Activated naive CD8-positive, alpha-beta T cell treated with anti-CD3 and anti-CD28 coated beads for 36 hours (primary cell): ENCODE data around the gene EPN2. TPM values are rescaled to one million over a fixed set of nuclear protein-coding genes. Genes with fewer than 3 reads are reported as not detected.

ENCODE experiments used
- DNase-seq: peaks from one replicate; pipeline ENCODE4 v3.0.0; 2021
- H3K27ac Mint-ChIP-seq: one replicate; pipeline ENCODE4 v1.8.0; 2022; ENCODE audit warnings: mild to moderate bottlenecking, moderate library complexity, mixed read lengths
- H3K27me3 Mint-ChIP-seq: one replicate; pipeline ENCODE4 v1.8.0; 2022; ENCODE audit warnings: mild to moderate bottlenecking, mixed read lengths
- H3K36me3 Mint-ChIP-seq: one replicate; pipeline ENCODE4 v1.8.0; 2021; ENCODE audit warnings: mild to moderate bottlenecking, mixed read lengths
- H3K4me1 Mint-ChIP-seq: one replicate; pipeline ENCODE4 v1.8.0; 2021; ENCODE audit warnings: mixed read lengths
- H3K4me3 Mint-ChIP-seq: one replicate; pipeline ENCODE4 v1.8.0; 2022; ENCODE audit warnings: mild to moderate bottlenecking, moderate library complexity, mixed read lengths
- H3K9me3 Mint-ChIP-seq: one replicate; pipeline ENCODE4 v1.8.0; 2022; ENCODE audit warnings: mixed read lengths
- total RNA-seq, 2 experiments: library from RNA; stranded (reverse); gene quantifications; one replicate each; pipeline ENCODE4 v1.2.3, GENCODE V29; 2021

Gene EPN2
- total RNA-seq, 2 experiments from 2014 or later, result 2.7 to 4.6 TPM

DNA sequence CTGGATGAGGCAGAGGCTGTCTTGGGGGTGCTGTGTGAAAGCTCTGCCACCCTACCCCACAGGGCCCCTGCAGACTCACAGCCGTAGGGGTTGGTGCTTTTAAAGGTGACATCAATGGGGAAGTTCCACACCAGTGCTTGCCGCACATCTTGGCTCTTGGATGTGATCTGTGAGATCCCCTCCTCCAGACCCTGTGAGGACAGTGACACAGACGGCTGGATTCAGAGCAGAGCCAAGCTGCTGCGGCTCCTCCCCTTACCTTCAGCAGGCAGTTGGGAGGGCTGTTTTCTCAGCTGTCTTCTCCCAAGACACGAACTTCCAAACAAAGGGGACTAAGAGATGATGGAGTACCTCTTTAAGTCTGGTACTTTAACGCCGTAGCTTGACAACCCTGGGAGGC lies 120.6 kb downstream of the EPN2 start:
- no peak for DNase-seq
- Mint-ChIP-seq H3K4me1 (peaks cover 6% of the 10 kb centered on the region), H3K27me3 (no peaks in the 10 kb centered on the region), H3K9me3 (no peaks in the 10 kb centered on the region), H3K4me3 (no peak overlapping the region), H3K27ac (no peak overlapping the region), H3K36me3 (no peaks in the 10 kb centered on the region)

DNA sequence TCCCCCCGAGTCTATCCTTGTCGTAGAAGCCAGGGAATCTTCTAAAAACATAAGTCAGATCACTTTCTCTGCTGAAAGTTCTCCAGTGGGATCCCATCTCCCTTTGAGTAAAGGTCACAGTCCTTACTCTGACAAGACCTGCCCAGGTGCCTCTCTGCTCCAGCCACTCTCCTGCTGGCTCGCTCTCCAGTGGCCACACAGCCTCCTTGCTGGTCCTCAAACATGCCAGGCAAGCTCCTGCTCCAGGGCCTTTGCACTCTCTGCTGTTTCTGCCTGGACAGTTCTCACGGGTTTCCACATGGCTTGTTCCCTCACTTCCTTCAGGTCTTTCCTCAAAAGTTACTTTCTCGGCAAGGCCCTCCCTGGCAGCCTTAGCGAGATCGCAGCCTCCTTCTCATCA lies 122.0 kb downstream of the EPN2 start:
- H3K4me1 Mint-ChIP-seq, result peaks cover 6% of the 10 kb centered on the region
- no peaks in the 10 kb centered on the region for H3K9me3 Mint-ChIP-seq
- no peak for DNase-seq
- no peak overlapping the region for H3K4me3 Mint-ChIP-seq
- H3K27me3 Mint-ChIP-seq, result peaks cover 4% of the 10 kb centered on the region
- no peaks in the 10 kb centered on the region for H3K36me3 Mint-ChIP-seq
- H3K27ac Mint-ChIP-seq, result no peak overlapping the region

DNA sequence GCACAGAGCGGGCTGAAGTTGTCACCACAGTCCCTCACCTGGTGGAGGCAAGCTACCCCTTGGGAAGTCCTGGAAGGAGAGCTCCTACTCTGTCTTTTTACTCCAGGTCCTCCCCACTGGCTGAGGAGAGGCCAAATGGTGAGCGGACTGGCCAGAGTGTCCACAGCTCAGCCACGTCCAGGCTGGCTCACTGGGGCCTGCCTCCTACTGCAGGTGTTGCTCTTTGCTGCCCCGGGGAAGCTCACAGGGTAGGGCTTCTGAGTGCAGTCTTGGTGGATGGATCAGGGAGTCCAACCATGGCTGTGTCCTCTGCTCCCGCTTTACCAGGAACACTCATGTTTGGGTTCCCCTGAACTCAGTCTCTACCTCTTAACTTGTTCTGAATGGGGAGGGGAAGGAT lies 122.7 kb downstream of the EPN2 start:
- H3K36me3 Mint-ChIP-seq, result no peaks in the 10 kb centered on the region
- peaks cover 6% of the 10 kb centered on the region for H3K4me1 Mint-ChIP-seq
- H3K27ac Mint-ChIP-seq, result no peak overlapping the region
- H3K4me3 Mint-ChIP-seq, result no peak overlapping the region
- H3K27me3 Mint-ChIP-seq, result peaks cover 4% of the 10 kb centered on the region
- no peaks in the 10 kb centered on the region for H3K9me3 Mint-ChIP-seq
- no peak for DNase-seq

DNA sequence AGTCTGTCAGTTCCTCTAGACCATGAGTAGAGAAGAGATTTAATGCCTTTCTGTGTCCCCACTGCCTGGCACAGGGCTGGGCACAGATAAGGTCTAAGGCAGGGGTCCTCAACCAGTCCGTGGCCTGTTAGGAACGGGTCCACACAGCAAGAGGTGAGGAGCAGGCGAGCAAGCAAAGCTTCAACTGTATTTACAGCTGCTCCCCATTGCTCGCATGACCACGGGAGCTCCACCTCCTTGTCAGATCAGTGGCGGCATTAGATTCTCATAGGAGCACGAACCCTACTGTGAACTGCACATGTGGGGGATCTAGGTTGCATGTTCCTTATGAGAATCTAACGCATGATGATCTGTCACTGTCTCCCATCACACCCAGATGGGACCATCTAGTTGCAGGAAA lies 123.6 kb downstream of the EPN2 start:
- Mint-ChIP-seq H3K4me1 (peaks cover 6% of the 10 kb centered on the region), H3K4me3 (no peak overlapping the region), H3K27me3 (peaks cover 4% of the 10 kb centered on the region), H3K9me3 (no peaks in the 10 kb centered on the region), H3K36me3 (no peaks in the 10 kb centered on the region), H3K27ac (no peak overlapping the region)
- no peak for DNase-seq

DNA sequence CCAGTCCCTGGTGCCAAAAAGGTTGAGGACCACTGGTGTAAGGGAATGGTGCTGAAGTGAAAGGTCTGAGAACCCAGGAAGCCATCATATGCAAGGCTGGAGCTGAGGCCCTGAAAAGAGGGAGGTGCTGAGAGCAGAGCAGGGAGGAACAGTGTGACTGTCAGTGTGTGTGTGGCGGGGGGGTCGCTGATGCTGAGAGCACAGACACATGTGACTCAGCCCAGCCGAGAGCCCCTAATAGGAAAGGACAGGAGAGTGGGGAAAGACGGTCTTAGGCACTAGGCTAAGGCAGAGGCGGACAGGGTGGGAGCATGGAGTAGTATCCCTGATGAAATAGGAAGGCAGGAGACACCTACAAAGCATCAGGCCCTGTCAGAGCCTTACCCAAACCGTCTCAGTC lies 124.2 kb downstream of the EPN2 start:
- H3K9me3 Mint-ChIP-seq, result no peaks in the 10 kb centered on the region
- peaks cover 6% of the 10 kb centered on the region for H3K4me1 Mint-ChIP-seq
- no peak overlapping the region for H3K27ac Mint-ChIP-seq
- no peak for DNase-seq
- H3K4me3 Mint-ChIP-seq, result peak overlapping the region; percentile 24
- H3K36me3 Mint-ChIP-seq, result no peaks in the 10 kb centered on the region
- H3K27me3 Mint-ChIP-seq, result peaks cover 4% of the 10 kb centered on the region

DNA sequence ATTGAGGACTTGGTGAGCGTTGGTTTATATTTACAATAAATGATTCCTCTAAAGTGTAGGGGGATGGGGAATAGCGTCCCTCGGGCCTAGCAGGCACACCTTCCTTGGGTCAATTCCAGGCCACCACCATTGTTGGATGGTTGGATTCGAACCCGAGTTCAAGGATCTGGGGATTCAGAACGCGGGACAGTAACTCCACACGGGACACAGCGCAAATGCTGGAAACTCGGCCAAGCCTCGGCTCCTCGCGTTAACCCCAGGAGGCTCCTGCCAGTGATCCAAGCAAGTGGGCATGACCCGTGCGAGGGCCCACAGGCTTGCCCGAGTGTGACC lies 124.7 kb downstream of the EPN2 start:
- H3K4me3 Mint-ChIP-seq, result peak overlapping the region; percentile 82
- H3K36me3 Mint-ChIP-seq, result no peaks in the 10 kb centered on the region
- peaks cover 6% of the 10 kb centered on the region for H3K4me1 Mint-ChIP-seq
- no peaks in the 10 kb centered on the region for H3K9me3 Mint-ChIP-seq
- DNase-seq, result no peak
- peaks cover 4% of the 10 kb centered on the region for H3K27me3 Mint-ChIP-seq
- H3K27ac Mint-ChIP-seq, result no peak overlapping the region

DNA sequence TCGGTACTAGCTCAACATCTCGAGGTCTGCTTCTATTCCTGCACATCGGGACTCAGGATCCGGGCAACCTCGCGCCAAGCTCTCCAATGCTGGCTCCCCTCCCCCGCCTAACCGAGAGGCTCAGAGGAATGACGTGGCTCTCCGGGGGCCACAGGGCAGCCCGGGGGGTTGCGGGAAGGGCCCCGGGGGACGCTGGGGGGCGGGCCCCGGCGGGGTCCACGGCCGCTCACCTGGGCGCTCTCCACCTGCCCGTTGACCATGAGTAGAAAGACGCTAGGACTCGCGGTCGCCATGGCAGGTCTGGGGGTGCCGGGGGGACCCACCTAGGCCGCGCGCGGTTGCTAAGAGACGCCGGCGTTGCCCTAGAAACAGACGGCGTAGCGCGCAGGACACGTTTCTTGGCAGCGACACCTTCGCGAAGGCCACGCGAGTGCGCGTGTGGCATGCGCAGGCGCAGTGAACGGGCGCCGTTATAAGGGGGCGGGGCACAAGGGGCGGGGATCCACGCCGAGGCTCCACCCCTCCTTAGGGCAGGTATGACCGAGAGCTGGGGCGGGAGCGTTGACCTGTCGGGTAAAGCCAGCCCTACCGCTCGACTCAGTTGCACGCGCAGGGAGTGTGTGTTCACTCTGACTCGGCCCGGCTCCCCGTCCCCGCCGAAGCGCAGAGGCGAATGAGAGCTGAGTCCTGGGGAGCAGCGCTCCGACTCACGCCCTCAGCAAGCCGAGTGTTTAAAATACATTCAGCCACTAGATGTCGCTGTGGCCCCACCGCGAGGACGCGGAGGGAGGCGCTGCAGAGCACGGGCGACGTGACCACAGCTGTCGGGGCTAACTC lies 125.3 kb downstream of the EPN2 start, which contains the start of gene B9D1:
Gene B9D1, minus strand, starts transcription at position 447 of the 837 bp plus-strand sequence. Its CDS starts 154 bp downstream, at position 293.
- Mint-ChIP-seq H3K27ac (peak within 1 kb of the TSS; percentile 50), H3K4me3 (peak within 1 kb of the TSS; percentile 82), H3K27me3 (peaks cover 4% of the 10 kb centered on the region), H3K36me3 (no peaks in the 10 kb centered on the region), H3K9me3 (no peaks in the 10 kb centered on the region), H3K4me1 (peaks cover 6% of the 10 kb centered on the region)
- DNase-seq, result peak; percentile 87

DNA sequence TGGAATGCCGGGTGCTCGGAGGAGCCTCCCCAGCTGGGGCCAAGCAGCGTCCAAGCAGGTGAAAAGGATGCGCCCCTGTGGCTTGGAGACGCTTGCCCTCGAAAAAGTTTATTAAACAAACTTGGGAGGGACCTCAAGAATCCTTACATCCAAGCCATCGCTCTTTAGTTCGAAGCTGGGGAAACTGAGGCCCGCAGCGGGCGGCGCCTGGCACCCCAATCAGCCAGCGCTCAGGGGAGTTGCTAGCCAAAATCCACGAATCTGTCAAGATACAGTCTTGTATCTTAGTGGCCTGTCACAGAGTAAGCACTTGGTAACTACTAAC lies 125.9 kb downstream of the EPN2 start:
- DNase-seq, result no peak
- Mint-ChIP-seq H3K36me3 (no peaks in the 10 kb centered on the region), H3K27me3 (peaks cover 4% of the 10 kb centered on the region), H3K9me3 (no peaks in the 10 kb centered on the region), H3K4me1 (peaks cover 6% of the 10 kb centered on the region), H3K4me3 (peak overlapping the region; percentile 82), H3K27ac (no peak overlapping the region)

DNA sequence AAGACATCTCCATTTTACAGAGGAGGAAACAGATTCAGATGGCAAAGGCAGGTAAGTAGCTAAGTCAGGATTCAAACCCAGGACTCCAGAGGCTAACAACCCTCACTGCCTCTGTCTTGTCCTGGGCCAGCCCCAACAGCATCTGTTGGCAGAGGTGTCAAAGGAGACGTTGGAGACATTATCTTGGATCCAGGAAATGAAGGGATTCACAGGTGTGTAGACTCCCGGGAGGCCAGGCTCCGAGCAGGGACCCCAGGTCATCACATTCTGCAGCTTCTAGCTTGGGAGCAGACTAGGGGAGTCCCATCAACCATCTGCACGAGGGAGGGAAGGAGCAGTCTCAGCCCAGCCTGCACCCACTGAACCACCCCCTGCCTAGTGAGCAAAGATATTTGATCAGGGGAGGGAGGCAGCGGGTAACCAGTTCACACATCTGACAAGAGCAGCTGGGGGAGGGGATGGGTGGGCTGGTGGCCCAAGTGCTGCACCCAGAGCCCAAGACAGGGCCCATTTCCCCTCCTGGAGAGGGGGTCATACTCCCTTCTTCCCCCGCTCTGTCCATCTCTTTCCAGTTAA lies 126.4 kb downstream of the EPN2 start:
- H3K9me3 Mint-ChIP-seq, result no peaks in the 10 kb centered on the region
- H3K27ac Mint-ChIP-seq, result no peak overlapping the region
- peaks cover 4% of the 10 kb centered on the region for H3K27me3 Mint-ChIP-seq
- no peak overlapping the region for H3K4me3 Mint-ChIP-seq
- peaks cover 6% of the 10 kb centered on the region for H3K4me1 Mint-ChIP-seq
- H3K36me3 Mint-ChIP-seq, result no peaks in the 10 kb centered on the region
- DNase-seq, result no peak

DNA sequence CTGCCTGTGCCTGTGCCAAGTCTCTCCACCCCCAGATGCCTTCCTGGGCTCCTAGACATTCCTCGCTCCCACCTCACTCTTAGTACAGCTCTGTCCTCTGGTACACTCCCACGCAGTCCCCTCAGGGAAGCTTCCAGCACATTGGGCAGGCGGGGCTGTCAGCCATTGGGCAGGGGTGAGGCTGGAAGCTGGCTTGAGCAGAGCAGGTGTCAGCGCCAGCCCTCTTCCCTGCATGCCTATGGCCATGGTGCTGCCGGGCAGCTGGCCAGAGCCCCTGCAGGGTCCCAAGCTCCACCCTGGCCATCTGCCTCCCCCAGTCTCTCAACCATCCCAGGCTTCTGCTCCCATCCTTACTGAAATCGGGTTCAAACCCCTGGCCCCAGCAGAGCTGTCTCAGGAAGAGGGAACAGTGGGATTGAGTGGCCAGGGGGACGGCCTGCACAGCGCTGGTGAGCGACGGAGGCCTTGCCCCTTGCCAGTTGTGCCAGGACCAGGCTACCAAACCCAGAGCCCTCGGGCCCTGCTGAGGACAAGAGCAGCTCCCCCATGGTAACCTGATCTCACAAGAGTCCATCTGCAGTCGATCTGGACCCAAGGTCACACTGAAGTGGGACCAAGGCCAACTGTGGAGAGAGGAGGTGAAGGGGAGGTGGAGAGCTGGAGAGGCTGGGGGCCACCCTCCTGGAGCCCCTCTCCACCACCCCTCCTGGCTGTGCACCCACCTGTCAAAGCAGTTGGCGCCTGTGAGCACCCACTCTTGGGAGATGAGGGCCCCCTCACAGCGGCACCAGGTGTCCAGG lies 127.7 kb downstream of the EPN2 start:
- no peak overlapping the region for H3K27ac Mint-ChIP-seq
- peaks cover 12% of the 10 kb centered on the region for H3K4me1 Mint-ChIP-seq
- no peak for DNase-seq
- no peak overlapping the region for H3K4me3 Mint-ChIP-seq
- H3K27me3 Mint-ChIP-seq, result peaks cover 4% of the 10 kb centered on the region
- no peaks in the 10 kb centered on the region for H3K9me3 Mint-ChIP-seq
- no peaks in the 10 kb centered on the region for H3K36me3 Mint-ChIP-seq

DNA sequence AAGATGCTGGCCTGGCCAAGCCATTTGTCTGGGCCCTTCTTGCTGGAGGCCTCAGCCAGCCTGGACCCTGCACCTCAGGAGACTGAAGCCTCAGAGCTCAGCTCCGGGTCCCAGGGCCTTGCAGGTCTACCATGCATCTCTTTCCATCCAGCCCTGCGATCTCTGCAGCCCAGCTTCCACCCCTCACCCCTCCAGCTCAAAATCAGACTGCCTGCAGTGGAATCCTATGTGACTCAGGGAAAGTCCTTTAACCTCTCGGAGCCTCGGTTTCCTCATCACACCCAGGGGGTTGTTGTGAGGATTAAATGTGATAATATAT lies 128.3 kb downstream of the EPN2 start:
- Mint-ChIP-seq H3K36me3 (no peaks in the 10 kb centered on the region), H3K27me3 (peaks cover 4% of the 10 kb centered on the region), H3K27ac (no peak overlapping the region), H3K4me3 (no peak overlapping the region), H3K9me3 (no peaks in the 10 kb centered on the region), H3K4me1 (peaks cover 18% of the 10 kb centered on the region)
- no peak for DNase-seq

DNA sequence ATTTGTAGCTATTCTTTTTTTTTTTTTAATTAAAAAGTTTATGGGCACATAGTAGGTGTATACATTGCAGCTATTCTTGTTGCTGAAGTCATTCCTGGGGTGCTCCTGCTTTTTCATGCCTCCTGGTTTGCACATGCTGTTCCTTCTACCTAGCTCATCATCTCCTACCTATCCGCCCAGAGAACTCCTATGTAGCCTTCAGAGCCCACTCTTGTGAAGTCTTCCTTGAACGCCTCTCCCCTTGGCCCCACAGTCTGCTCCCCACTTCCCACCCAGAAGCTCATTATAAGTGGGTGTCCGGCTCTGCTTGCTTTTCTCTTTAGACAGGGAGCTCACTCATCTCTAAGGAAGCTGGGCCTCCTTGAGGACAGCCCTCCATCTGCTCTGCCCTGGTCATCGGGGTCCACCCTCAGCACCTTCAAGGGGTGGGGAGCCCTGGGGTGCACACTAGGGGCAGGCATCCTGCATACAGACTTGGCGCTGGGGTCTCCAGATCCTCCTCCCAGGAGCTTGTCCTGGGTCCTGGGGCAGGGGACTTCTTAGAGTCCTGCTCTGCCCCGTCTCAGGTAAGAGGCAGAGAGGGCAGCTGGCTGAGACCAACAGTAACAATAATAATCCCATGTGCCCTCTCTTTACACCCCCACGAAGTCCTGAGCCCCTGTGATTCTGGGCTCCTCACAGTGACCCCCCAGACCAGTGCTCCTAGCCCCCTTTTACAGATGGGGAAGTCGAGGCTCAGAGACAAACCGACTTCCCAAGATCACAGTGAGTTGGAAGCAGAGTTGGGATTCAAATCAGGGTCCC lies 128.9 kb downstream of the EPN2 start:
- Mint-ChIP-seq H3K27me3 (peaks cover 4% of the 10 kb centered on the region), H3K36me3 (no peaks in the 10 kb centered on the region), H3K4me1 (peaks cover 22% of the 10 kb centered on the region), H3K27ac (no peak overlapping the region), H3K9me3 (no peaks in the 10 kb centered on the region), H3K4me3 (no peak overlapping the region)
- no peak for DNase-seq

DNA sequence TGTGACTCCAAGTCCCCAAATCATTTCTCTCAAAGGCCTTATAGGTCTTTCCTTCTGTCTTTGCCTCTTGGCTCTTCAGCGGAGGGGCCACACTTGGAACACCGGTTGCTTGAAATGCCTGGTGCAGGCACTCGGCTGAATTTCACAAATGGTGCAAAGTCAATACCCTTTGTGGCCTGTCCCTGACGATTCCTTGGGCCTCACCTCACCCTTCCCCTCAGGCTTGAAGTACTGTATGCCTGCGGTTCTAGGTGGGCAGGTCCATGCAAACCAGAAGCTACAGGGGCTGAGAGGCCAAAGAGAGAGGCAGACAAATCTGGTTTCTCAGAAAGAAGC lies 129.4 kb downstream of the EPN2 start:
- DNase-seq, result no peak
- peaks cover 4% of the 10 kb centered on the region for H3K27me3 Mint-ChIP-seq
- peaks cover 22% of the 10 kb centered on the region for H3K4me1 Mint-ChIP-seq
- H3K36me3 Mint-ChIP-seq, result no peaks in the 10 kb centered on the region
- no peaks in the 10 kb centered on the region for H3K9me3 Mint-ChIP-seq
- H3K27ac Mint-ChIP-seq, result no peak overlapping the region
- no peak overlapping the region for H3K4me3 Mint-ChIP-seq

DNA sequence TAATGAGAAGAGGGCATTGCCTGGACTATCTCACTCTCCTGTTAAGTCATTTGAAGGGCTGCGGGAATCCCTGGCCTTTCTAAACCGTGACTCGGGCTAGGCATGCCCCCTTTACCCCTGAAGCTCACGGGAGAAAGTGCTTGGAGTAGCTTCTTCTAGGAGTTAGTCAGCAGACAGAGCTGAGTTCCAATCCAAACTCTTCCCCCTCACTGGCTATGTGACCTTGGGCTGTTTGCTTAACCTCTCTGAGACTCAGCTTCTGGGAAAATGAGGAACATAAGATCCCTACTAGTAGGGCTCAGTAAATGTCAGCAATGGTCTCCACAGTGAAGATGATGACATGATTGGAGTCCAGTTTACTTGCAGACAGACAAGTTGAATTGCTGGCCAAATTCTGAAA lies 131.1 kb downstream of the EPN2 start:
- Mint-ChIP-seq H3K4me1 (peaks cover 18% of the 10 kb centered on the region), H3K36me3 (no peaks in the 10 kb centered on the region), H3K27me3 (peaks cover 4% of the 10 kb centered on the region), H3K4me3 (no peak overlapping the region), H3K27ac (no peak overlapping the region), H3K9me3 (no peaks in the 10 kb centered on the region)
- DNase-seq, result no peak

DNA sequence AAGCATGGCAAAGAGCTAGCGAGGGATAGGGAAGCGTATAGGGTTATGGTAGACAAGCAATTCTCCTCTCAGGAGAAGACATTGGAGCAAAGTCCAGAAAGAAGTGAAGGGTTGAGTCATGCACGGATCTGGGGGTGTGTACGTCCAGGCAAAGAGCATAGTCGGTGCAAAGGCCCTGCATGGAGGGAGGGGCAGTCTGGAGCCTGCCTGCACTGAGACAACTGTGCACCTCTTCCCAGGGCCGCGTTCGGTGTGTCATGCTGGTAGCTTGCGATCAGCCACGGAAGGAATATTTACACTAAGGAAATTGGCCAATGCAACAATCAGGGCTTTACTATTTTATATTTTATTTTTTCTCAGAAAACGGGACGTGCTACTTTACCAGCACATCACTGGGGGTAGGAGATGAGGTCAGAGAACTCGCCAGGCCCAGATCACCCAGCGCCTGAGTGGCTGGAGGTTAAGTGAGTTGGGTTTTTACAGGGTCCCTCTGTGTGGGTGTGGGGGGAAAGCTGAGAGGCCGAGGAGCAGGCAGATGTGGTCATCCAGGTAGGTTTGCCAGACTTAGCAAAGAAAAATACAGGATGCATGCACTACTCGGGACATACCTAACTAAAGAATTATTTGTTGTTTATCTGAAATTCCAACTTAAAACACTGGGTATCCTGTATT lies 132.1 kb downstream of the EPN2 start:
- no peak overlapping the region for H3K4me3 Mint-ChIP-seq
- H3K4me1 Mint-ChIP-seq, result peaks cover 18% of the 10 kb centered on the region
- no peak for DNase-seq
- no peaks in the 10 kb centered on the region for H3K36me3 Mint-ChIP-seq
- no peaks in the 10 kb centered on the region for H3K27me3 Mint-ChIP-seq
- H3K9me3 Mint-ChIP-seq, result no peaks in the 10 kb centered on the region
- no peak overlapping the region for H3K27ac Mint-ChIP-seq
